ENCODE measurements around the gene HSPA12B. TPM values are rescaled to one million over a fixed set of nuclear protein-coding genes. Genes with fewer than 3 reads are reported as not detected.

Gene HSPA12B
- polyA plus RNA-seq, 1 donor from 2014 or later, result not detected

- H3K79me2 ChIP-seq (replicated peaks; ENCODE audit: insufficient read depth, low read length), result peaks cover 20% of the 10 kb centered on the region
- H3K9me3 ChIP-seq (ENCODE audit: low read length), result no peaks in the 10 kb centered on the region
- no peaks in the 10 kb centered on the region for H3K27me3 ChIP-seq (ENCODE audit: insufficient read depth, low read depth, low read length)
- no peaks in the 10 kb centered on the region for H3K9me2 ChIP-seq (ENCODE audit: insufficient read depth, low read length)
- H3K36me3 ChIP-seq (ENCODE audit: insufficient read depth, low read length), result no peaks in the 10 kb centered on the region
- H3K4me3 ChIP-seq (ENCODE audit: low read length), result no peak overlapping the region
- TF ChIP-seq EZH2 (IDR thresholded peaks at IDR 0.05; ENCODE audit: borderline replicate concordance, insufficient read depth, low read length, poor library complexity, severe bottlenecking), result no peak
- no peak for TF ChIP-seq MXI1 (conservative IDR thresholded peaks at IDR 0.05; ENCODE audit: poor library complexity, severe bottlenecking)
- TF ChIP-seq, protein P1, sequence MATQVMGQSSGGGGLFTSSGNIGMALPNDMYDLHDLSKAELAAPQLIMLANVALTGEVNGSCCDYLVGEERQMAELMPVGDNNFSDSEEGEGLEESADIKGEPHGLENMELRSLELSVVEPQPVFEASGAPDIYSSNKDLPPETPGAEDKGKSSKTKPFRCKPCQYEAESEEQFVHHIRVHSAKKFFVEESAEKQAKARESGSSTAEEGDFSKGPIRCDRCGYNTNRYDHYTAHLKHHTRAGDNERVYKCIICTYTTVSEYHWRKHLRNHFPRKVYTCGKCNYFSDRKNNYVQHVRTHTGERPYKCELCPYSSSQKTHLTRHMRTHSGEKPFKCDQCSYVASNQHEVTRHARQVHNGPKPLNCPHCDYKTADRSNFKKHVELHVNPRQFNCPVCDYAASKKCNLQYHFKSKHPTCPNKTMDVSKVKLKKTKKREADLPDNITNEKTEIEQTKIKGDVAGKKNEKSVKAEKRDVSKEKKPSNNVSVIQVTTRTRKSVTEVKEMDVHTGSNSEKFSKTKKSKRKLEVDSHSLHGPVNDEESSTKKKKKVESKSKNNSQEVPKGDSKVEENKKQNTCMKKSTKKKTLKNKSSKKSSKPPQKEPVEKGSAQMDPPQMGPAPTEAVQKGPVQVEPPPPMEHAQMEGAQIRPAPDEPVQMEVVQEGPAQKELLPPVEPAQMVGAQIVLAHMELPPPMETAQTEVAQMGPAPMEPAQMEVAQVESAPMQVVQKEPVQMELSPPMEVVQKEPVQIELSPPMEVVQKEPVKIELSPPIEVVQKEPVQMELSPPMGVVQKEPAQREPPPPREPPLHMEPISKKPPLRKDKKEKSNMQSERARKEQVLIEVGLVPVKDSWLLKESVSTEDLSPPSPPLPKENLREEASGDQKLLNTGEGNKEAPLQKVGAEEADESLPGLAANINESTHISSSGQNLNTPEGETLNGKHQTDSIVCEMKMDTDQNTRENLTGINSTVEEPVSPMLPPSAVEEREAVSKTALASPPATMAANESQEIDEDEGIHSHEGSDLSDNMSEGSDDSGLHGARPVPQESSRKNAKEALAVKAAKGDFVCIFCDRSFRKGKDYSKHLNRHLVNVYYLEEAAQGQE (IDR thresholded peaks at IDR 0.05; ENCODE audit: borderline replicate concordance), result no peak
- no peak for TF ChIP-seq EP300 (conservative IDR thresholded peaks at IDR 0.05; ENCODE audit: poor library complexity, severe bottlenecking)
- no peak for TF ChIP-seq SMC3 (conservative IDR thresholded peaks at IDR 0.05; ENCODE audit: poor library complexity)
- TF ChIP-seq TAF1 (IDR thresholded peaks at IDR 0.05; ENCODE audit: low read depth), result no peak
- H4K20me1 ChIP-seq (ENCODE audit: insufficient read depth), result no peaks in the 10 kb centered on the region
- H3F3A ChIP-seq (ENCODE audit: insufficient read depth, low read length, poor library complexity, severe bottlenecking), result no peaks in the 10 kb centered on the region
- H2AFZ ChIP-seq (ENCODE audit: low read depth, low read length), result no peak overlapping the region
- H3K9ac ChIP-seq (ENCODE audit: low read length), result no peak overlapping the region
- no peak overlapping the region for H3K27ac ChIP-seq (ENCODE audit: low read length)
- no peak overlapping the region for H3K4me2 ChIP-seq (ENCODE audit: low read length)
Measured at GRCh38 chr20:3763671-3764601, 31.5 kb downstream of the HSPA12B start.

- Histone ChIP-seq H3K9ac (ENCODE audit: low read length) (no peak overlapping the region), H3K79me2 (replicated peaks; ENCODE audit: insufficient read depth, low read length) (peaks cover 20% of the 10 kb centered on the region), H4K20me1 (ENCODE audit: insufficient read depth) (no peaks in the 10 kb centered on the region), H3F3A (ENCODE audit: insufficient read depth, low read length, poor library complexity, severe bottlenecking) (no peaks in the 10 kb centered on the region), H2AFZ (ENCODE audit: low read depth, low read length) (no peak overlapping the region), H3K4me2 (ENCODE audit: low read length) (no peak overlapping the region), H3K36me3 (ENCODE audit: insufficient read depth, low read length) (no peaks in the 10 kb centered on the region), H3K9me3 (ENCODE audit: low read length) (no peaks in the 10 kb centered on the region), H3K4me3 (ENCODE audit: low read length) (peak overlapping the region; percentile 100), H3K9me2 (ENCODE audit: insufficient read depth, low read length) (no peaks in the 10 kb centered on the region), H3K27ac (ENCODE audit: low read length) (no peak overlapping the region), H3K27me3 (ENCODE audit: insufficient read depth, low read depth, low read length) (no peaks in the 10 kb centered on the region)
- TF ChIP-seq, protein P1 (IDR thresholded peaks at IDR 0.05; ENCODE audit: borderline replicate concordance), result no peak
- TF ChIP-seq RAD21 (conservative IDR thresholded peaks at IDR 0.05) (no peak), TAF1 (IDR thresholded peaks at IDR 0.05; ENCODE audit: low read depth) (no peak), SMC3 (conservative IDR thresholded peaks at IDR 0.05; ENCODE audit: poor library complexity) (no peak), EP300 (conservative IDR thresholded peaks at IDR 0.05; ENCODE audit: poor library complexity, severe bottlenecking) (no peak), POLR2AphosphoS5 (IDR thresholded peaks at IDR 0.05) (no peak), EZH2 (IDR thresholded peaks at IDR 0.05; ENCODE audit: borderline replicate concordance, insufficient read depth, low read length, poor library complexity, severe bottlenecking) (no peak), MXI1 (conservative IDR thresholded peaks at IDR 0.05; ENCODE audit: poor library complexity, severe bottlenecking) (no peak)
- TF ChIP-seq, protein P2, sequence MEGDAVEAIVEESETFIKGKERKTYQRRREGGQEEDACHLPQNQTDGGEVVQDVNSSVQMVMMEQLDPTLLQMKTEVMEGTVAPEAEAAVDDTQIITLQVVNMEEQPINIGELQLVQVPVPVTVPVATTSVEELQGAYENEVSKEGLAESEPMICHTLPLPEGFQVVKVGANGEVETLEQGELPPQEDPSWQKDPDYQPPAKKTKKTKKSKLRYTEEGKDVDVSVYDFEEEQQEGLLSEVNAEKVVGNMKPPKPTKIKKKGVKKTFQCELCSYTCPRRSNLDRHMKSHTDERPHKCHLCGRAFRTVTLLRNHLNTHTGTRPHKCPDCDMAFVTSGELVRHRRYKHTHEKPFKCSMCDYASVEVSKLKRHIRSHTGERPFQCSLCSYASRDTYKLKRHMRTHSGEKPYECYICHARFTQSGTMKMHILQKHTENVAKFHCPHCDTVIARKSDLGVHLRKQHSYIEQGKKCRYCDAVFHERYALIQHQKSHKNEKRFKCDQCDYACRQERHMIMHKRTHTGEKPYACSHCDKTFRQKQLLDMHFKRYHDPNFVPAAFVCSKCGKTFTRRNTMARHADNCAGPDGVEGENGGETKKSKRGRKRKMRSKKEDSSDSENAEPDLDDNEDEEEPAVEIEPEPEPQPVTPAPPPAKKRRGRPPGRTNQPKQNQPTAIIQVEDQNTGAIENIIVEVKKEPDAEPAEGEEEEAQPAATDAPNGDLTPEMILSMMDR (IDR thresholded peaks at IDR 0.05; ENCODE audit: poor library complexity, severe bottlenecking), result no peak
Measured at GRCh38 chr20:3764659-3765058, 32.2 kb downstream of the HSPA12B start.
